T-helper 9 cell (primary cell): Measurements from ENCODE around the gene PPP2R3B.

ENCODE experiments used
- DNase-seq: peaks from one replicate; pipeline ENCODE4 v3.0.0-alpha.2; 2020

The PPP2R3B gene

GRCh38 chrX:292900-293897 lies 93.5 kb downstream of the PPP2R3B start:
- no peak for DNase-seq

- DNase-seq, result no peak
Observed at GRCh38 chrX:291411-291901, 95.3 kb downstream of the PPP2R3B start.

- DNase-seq, result no peak
Observed at GRCh38 chrX:290476-291166, 96.1 kb downstream of the PPP2R3B start.

GRCh38 chrX:288561-288991 lies 98.1 kb downstream of the PPP2R3B start:
- no peak for DNase-seq

GRCh38 chrX:287670-288069 lies 99.0 kb downstream of the PPP2R3B start:
- no peak for DNase-seq

GRCh38 chrX:285076-285677 lies 101.5 kb downstream of the PPP2R3B start:
- no peak for DNase-seq
